Keratinocyte (primary cell): ENCODE data around the gene FSTL3. TPM values are rescaled to one million over a fixed set of nuclear protein-coding genes. Genes with fewer than 3 reads are reported as not detected.

ENCODE experiments used
- DNase-seq: peaks from one replicate; pipeline ENCODE4 v3.0.0-alpha.2; 2011; ENCODE audit warnings: low read depth, missing footprints, low spot score
- FAIRE-seq: peaks from 2 replicates; lab custom pipeline; 2011; peaks lifted over from hg19 to GRCh38; lab: Jason Lieb, UNC
- H2AFZ ChIP-seq: 2 replicates; pipeline ENCODE4 v1.6.0; 2012; ENCODE audit warnings: low read length, control low read depth, inconsistent platforms; ENCODE audit not compliant: control insufficient read depth
- H3K27ac ChIP-seq: 2 replicates; pipeline ENCODE4 v1.5.1; 2011; ENCODE audit warnings: low read length; ENCODE audit not compliant: control insufficient read depth, insufficient read depth
- H3K27me3 ChIP-seq: 3 replicates; pipeline ENCODE4 v1.6.0; 2011; ENCODE audit warnings: low read length; ENCODE audit not compliant: control insufficient read depth, insufficient read depth; ENCODE audit errors: extremely low read depth
- H3K36me3 ChIP-seq, 2 experiments: 2 replicates in 1 of 2; 3 replicates in 1 of 2; pipeline ENCODE4 v1.5.1; 2011; ENCODE audit warnings: low read length in 2 of 2, mild to moderate bottlenecking in 1 of 2; ENCODE audit not compliant: control insufficient read depth in 2 of 2, insufficient read depth in 2 of 2; ENCODE audit errors: extremely low read depth in 1 of 2
- H3K4me1 ChIP-seq: 3 replicates; pipeline ENCODE4 v1.5.1; 2011; ENCODE audit warnings: low read length; ENCODE audit not compliant: control insufficient read depth, insufficient read depth; ENCODE audit errors: extremely low read depth
- H3K4me2 ChIP-seq: 3 replicates; pipeline ENCODE4 v1.6.0; 2011; ENCODE audit warnings: low read depth, low read length; ENCODE audit not compliant: control insufficient read depth, insufficient read depth; ENCODE audit errors: extremely low read depth
- H3K4me3 ChIP-seq, 3 experiments: fragments of 200-600 bp in 1 of 3; sonication (generic) in 1 of 3; 2 replicates in 2 of 3; 3 replicates in 1 of 3; pipeline ENCODE4 v1.5.1; 2011 to 2016; ENCODE audit warnings: low read length in 3 of 3, mild to moderate bottlenecking in 3 of 3, control low read depth in 2 of 3, inconsistent platforms in 1 of 3, low read depth in 1 of 3, mixed read lengths in 1 of 3, mixed run types in 1 of 3, moderate library complexity in 1 of 3; ENCODE audit not compliant: control insufficient read depth in 2 of 3, insufficient read depth in 2 of 3; ENCODE audit errors: extremely low read depth in 1 of 3
- H3K79me2 ChIP-seq: 2 replicates; pipeline ENCODE4 v1.6.0; 2012; ENCODE audit warnings: low read length; ENCODE audit not compliant: control insufficient read depth, insufficient read depth
- H3K9ac ChIP-seq: 3 replicates; pipeline ENCODE4 v1.6.0; 2011; ENCODE audit warnings: low read length; ENCODE audit not compliant: control insufficient read depth, insufficient read depth; ENCODE audit errors: extremely low read depth
- H3K9me1 ChIP-seq: 3 replicates; pipeline ENCODE4 v1.6.0; 2011; ENCODE audit warnings: low read length; ENCODE audit not compliant: control insufficient read depth, insufficient read depth; ENCODE audit errors: extremely low read depth
- H3K9me3 ChIP-seq: 2 replicates; pipeline ENCODE4 v1.5.1; 2012; ENCODE audit warnings: low read depth, low read length; ENCODE audit not compliant: control insufficient read depth
- H4K20me1 ChIP-seq: 3 replicates; pipeline ENCODE4 v1.6.0; 2011; ENCODE audit warnings: low read length; ENCODE audit not compliant: control insufficient read depth, insufficient read depth; ENCODE audit errors: extremely low read depth
- EZH2 ChIP-seq: IDR thresholded peaks from one replicate; pipeline ENCODE4 v1.6.1; 2012; ENCODE audit warnings: inconsistent platforms, mild to moderate bottlenecking, low read length, moderate library complexity
- dilution Hi-C: fragments of 300-500 bp; cut with MboI; formaldehyde crosslinking; loops from one replicate; pipeline ENCODE4 v1.7.0; 2020; ENCODE audit warnings: low sequenced_read_pairs; ENCODE audit not compliant: extremely low pct_ligation_motif_present
- polyA plus RNA-seq, 5 experiments: library from polyadenylated mRNA; depleted of rRNA in 3 of 5; stranded (reverse) in 3 of 5; stranded (forward) in 1 of 5; unstranded in 1 of 5; fragments of >200 nt; gene quantifications; 1 replicate in 1 of 5; 2 replicates in 3 of 5; 3 replicates in 1 of 5; pipeline versions ENCODE4 v1.2.1 to v1.2.3, GENCODE V29; 2011 to 2012; ENCODE audit warnings: missing spikeins in 2 of 5, low read depth in 1 of 5, low replicate concordance in 1 of 5
- TF ChIP-seq, protein P1 (sequence below), 3 experiments: IDR thresholded peaks in 1 of 3; conservative IDR thresholded peaks in 1 of 3; optimal IDR thresholded peaks in 1 of 3; 2 replicates in 2 of 3; 3 replicates in 1 of 3; pipeline versions ENCODE3 to v1.5.1; 2011; ENCODE audit warnings: low read length in 3 of 3, mild to moderate bottlenecking in 3 of 3, moderate library complexity in 2 of 3, control low read depth in 1 of 3, inconsistent platforms in 1 of 3; ENCODE audit not compliant: insufficient read depth in 2 of 3; ENCODE audit errors: extremely low read depth in 1 of 3

The FSTL3 gene
- polyA plus RNA-seq, 1 donor (not counting 4 experiments of a cell fraction or from before 2014, with no cell fraction given), result 54.4 TPM

DNA sequence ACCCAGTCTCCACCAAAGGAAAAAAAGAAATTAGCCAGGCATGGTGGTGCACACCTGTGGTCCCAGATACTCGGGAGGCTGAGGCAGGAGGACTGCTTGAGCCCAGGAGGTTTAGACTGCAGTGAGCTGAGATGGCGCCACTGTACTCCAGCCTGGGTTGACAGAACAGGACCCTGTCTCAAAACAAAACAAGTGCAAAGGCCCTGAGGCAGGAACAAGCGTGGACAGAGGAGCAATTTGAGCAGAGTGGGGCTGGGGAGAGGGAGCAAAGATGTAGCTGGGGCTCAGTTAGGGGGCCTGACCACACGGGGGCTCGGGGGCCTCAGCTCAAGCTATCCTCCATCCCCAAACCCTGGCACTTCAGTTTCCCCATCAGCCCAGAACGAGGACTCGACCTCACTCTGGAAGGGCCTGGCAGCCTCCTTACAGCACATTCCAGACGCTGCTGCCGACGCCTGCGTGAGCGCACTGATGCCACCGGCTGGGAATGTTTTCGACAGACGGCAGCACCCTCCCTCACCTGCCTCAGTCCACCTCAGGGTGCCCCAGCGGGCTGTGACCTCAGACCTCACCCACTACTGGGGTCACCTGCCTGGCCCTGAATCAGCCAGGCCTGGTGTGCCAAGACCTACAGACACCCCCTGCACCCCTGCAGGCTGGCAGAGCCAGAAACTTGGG, 41.1 kb upstream of the FSTL3 start:
- no peak overlapping the region for H3K9ac ChIP-seq
- no peaks in the 10 kb centered on the region for H3K27me3 ChIP-seq
- no peaks in the 10 kb centered on the region for H3K9me3 ChIP-seq
- no peak overlapping the region for H3K4me2 ChIP-seq
- H2AFZ ChIP-seq, result no peak overlapping the region
- dilution Hi-C loops, result no loop called here
- H4K20me1 ChIP-seq, result no peaks in the 10 kb centered on the region
- peaks cover 2 to 4% of the 10 kb centered on the region in 2 experiments for H3K36me3 ChIP-seq
- peaks cover 11% of the 10 kb centered on the region for H3K4me1 ChIP-seq
- FAIRE-seq (no peak), DNase-seq (no peak)
- TF ChIP-seq, protein P1, sequence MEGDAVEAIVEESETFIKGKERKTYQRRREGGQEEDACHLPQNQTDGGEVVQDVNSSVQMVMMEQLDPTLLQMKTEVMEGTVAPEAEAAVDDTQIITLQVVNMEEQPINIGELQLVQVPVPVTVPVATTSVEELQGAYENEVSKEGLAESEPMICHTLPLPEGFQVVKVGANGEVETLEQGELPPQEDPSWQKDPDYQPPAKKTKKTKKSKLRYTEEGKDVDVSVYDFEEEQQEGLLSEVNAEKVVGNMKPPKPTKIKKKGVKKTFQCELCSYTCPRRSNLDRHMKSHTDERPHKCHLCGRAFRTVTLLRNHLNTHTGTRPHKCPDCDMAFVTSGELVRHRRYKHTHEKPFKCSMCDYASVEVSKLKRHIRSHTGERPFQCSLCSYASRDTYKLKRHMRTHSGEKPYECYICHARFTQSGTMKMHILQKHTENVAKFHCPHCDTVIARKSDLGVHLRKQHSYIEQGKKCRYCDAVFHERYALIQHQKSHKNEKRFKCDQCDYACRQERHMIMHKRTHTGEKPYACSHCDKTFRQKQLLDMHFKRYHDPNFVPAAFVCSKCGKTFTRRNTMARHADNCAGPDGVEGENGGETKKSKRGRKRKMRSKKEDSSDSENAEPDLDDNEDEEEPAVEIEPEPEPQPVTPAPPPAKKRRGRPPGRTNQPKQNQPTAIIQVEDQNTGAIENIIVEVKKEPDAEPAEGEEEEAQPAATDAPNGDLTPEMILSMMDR (optimal IDR thresholded peaks at IDR 0.05 in 1 of 3, IDR thresholded peaks at IDR 0.05 in 1 of 3, conservative IDR thresholded peaks at IDR 0.05 in 1 of 3; ENCODE audit: extremely low read depth in 1 of 3, insufficient read depth in 2 of 3, low read length in 3 of 3), result no peak
- TF ChIP-seq EZH2, result no peak
- peaks cover 13% of the 10 kb centered on the region for H3K79me2 ChIP-seq
- no peak overlapping the region for H3K4me3 ChIP-seq
- no peak overlapping the region for H3K27ac ChIP-seq
- H3K9me1 ChIP-seq, result no peaks in the 10 kb centered on the region

DNA sequence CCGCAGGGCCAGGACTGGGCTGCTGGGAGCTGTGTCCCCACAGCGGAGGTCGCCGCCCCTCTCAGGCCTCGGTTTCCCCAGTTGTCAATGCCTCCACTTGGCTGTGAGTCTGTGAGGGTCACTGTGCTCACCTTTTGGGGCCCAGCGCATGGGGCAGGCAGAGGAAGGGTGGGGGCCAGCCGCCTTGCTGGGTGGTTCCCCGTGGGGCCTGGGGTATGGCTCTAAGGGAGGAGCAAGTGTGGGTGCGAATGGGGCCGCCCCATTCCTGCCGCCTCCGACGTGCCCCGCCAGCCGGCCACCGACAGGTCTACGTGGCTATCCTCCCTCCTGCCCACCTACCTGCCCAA, 37.3 kb upstream of the FSTL3 start:
- H3K36me3 ChIP-seq, result no peaks in the 10 kb centered on the region
- no peak overlapping the region for H2AFZ ChIP-seq
- H3K27me3 ChIP-seq, result no peaks in the 10 kb centered on the region
- no peak overlapping the region for H3K4me3 ChIP-seq
- dilution Hi-C loops, result no loop called here
- TF ChIP-seq, protein P1 (optimal IDR thresholded peaks at IDR 0.05 in 1 of 3, IDR thresholded peaks at IDR 0.05 in 1 of 3, conservative IDR thresholded peaks at IDR 0.05 in 1 of 3; ENCODE audit: extremely low read depth in 1 of 3, insufficient read depth in 2 of 3, low read length in 3 of 3), result no peak
- no peak for TF ChIP-seq EZH2
- no peaks in the 10 kb centered on the region for H3K9me3 ChIP-seq
- peaks cover 10% of the 10 kb centered on the region for H3K4me1 ChIP-seq
- DNase-seq (no peak), FAIRE-seq (no peak)
- no peak overlapping the region for H3K27ac ChIP-seq
- peak overlapping the region; percentile 78 for H3K4me2 ChIP-seq
- H3K79me2 ChIP-seq, result no peaks in the 10 kb centered on the region
- no peaks in the 10 kb centered on the region for H4K20me1 ChIP-seq
- no peaks in the 10 kb centered on the region for H3K9me1 ChIP-seq
- H3K9ac ChIP-seq, result peak overlapping the region; percentile 41
